Measurements from ENCODE around the gene ADAM15.

- no peak for TF ChIP-seq ZNF843 (tag by site-specific recombination; IDR thresholded peaks at IDR 0.05)
- no peak for TF ChIP-seq ZFP41 (tag by site-specific recombination; IDR thresholded peaks at IDR 0.05; ENCODE audit: borderline replicate concordance)
- no peak for TF ChIP-seq KLF9 (tag by site-specific recombination; IDR thresholded peaks at IDR 0.05; ENCODE audit: low read depth)
- TF ChIP-seq CTCF (tag by site-specific recombination; IDR thresholded peaks at IDR 0.05), result no peak
- TF ChIP-seq MYNN (tag by site-specific recombination; IDR thresholded peaks at IDR 0.05; ENCODE audit: borderline replicate concordance), result no peak
- TF ChIP-seq MEIS1 (CRISPR knock-in tag; IDR thresholded peaks at IDR 0.05; ENCODE audit: borderline replicate concordance), result no peak
- TF ChIP-seq, protein P1, sequence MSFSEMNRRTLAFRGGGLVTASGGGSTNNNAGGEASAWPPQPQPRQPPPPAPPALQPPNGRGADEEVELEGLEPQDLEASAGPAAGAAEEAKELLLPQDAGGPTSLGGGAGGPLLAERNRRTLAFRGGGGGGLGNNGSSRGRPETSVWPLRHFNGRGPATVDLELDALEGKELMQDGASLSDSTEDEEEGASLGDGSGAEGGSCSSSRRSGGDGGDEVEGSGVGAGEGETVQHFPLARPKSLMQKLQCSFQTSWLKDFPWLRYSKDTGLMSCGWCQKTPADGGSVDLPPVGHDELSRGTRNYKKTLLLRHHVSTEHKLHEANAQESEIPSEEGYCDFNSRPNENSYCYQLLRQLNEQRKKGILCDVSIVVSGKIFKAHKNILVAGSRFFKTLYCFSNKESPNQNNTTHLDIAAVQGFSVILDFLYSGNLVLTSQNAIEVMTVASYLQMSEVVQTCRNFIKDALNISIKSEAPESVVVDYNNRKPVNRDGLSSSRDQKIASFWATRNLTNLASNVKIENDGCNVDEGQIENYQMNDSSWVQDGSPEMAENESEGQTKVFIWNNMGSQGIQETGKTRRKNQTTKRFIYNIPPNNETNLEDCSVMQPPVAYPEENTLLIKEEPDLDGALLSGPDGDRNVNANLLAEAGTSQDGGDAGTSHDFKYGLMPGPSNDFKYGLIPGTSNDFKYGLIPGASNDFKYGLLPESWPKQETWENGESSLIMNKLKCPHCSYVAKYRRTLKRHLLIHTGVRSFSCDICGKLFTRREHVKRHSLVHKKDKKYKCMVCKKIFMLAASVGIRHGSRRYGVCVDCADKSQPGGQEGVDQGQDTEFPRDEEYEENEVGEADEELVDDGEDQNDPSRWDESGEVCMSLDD (tag by site-specific recombination; IDR thresholded peaks at IDR 0.05), result no peak
- TF ChIP-seq ZNF521 (tag by site-specific recombination; IDR thresholded peaks at IDR 0.05), result no peak
- TF ChIP-seq ZBTB8A (tag by site-specific recombination; IDR thresholded peaks at IDR 0.05), result no peak
- no peak for TF ChIP-seq ZNF654 (tag by site-specific recombination; IDR thresholded peaks at IDR 0.05; ENCODE audit: low read depth)
- no peak for TF ChIP-seq ZBTB21 (tag by site-specific recombination; IDR thresholded peaks at IDR 0.05)
Measured at GRCh38 chr1:155009221-155009711, 41.9 kb upstream of the ADAM15 start.

Data from HEK293 (cell line).